Stimulated activated CD4-positive, alpha-beta T cell treated with anti-CD3 and anti-CD28 coated beads, Interleukin-1b, Interleukin-23, amount 100 ng/mL, for 4 hours (primary cell): ENCODE results near the gene RNH1.

Experiments used
- DNase-seq, 2 donors: peaks; one replicate each; pipeline ENCODE4 v3.0.0-alpha.2; 2020; ENCODE audit warnings: low read depth in 2 of 2

Gene RNH1

GRCh38 chr11:459511-460220, 47.4 kb downstream of the RNH1 start:
- DNase-seq, result no peak

GRCh38 chr11:457111-457760, 49.8 kb downstream of the RNH1 start:
- DNase-seq, result no peak

- no peak for DNase-seq
These were observed 50.5 kb downstream of the RNH1 start for GRCh38 chr11:456533-456932.

- DNase-seq, result no peak
These were observed 51.4 kb downstream of the RNH1 start for GRCh38 chr11:455566-456147.

GRCh38 chr11:454801-455565, 52.1 kb downstream of the RNH1 start:
- DNase-seq, result no peak

GRCh38 chr11:454043-454442, 53.0 kb downstream of the RNH1 start:
- DNase-seq, result no peak

- no peak for DNase-seq
These were observed 53.5 kb downstream of the RNH1 start for GRCh38 chr11:453564-453963.

- DNase-seq, result no peak
These were observed 54.0 kb downstream of the RNH1 start for GRCh38 chr11:452916-453527.

GRCh38 chr11:452203-452744, 54.8 kb downstream of the RNH1 start:
- no peak for DNase-seq

- no peak for DNase-seq
These were observed 55.3 kb downstream of the RNH1 start for GRCh38 chr11:451738-452137.

GRCh38 chr11:450809-451451, 56.1 kb downstream of the RNH1 start:
- DNase-seq, result peak; percentile 63 to 69

- DNase-seq, result peak; percentile 88 to 89
These were observed 56.9 kb downstream of the RNH1 start, which contains the start of gene PTDSS2 for GRCh38 chr11:449889-450808. TSS of gene PTDSS2 (plus strand) at chr11:450279. CDS start at chr11:450456, 177 bp downstream.

- peak; percentile 96 to 99 for DNase-seq
These were observed 58.9 kb downstream of the RNH1 start for GRCh38 chr11:447923-448731.

GRCh38 chr11:446891-447290, 60.2 kb downstream of the RNH1 start:
- DNase-seq, result no peak

- DNase-seq, result no peak
These were observed 61.1 kb downstream of the RNH1 start for GRCh38 chr11:445765-446588.
